Gastroesophageal sphincter (tissue), 4 donors: ENCODE measurements around the gene FUNDC2. TPM values are rescaled to one million over a fixed set of nuclear protein-coding genes. Genes with fewer than 3 reads are reported as not detected.

ENCODE experiments used
- ATAC-seq: fragments of 150-250 bp; one replicate; pipeline ENCODE4 v1.9.1; 2016; ENCODE audit warnings: mild to moderate bottlenecking, moderate library complexity
- H3K27ac ChIP-seq, 4 donors: fragments of 200-600 bp; sonication (generic) in 3 of 4; 1 replicate in 3 of 4; 2 replicates in 1 of 4; pipeline ENCODE4 v1.5.1; 2016 to 2019
- H3K27me3 ChIP-seq: fragments of 200-600 bp; sonication (generic); one replicate; pipeline ENCODE4 v1.5.1; 2019
- H3K36me3 ChIP-seq, 2 donors: fragments of 200-600 bp; sonication (generic); one replicate each; pipeline ENCODE4 v1.5.1; 2019; ENCODE audit warnings: control low read depth in 1 of 2
- H3K4me1 ChIP-seq, 3 donors: fragments of 200-600 bp; sonication (generic); 1 replicate in 2 of 3; 2 replicates in 1 of 3; pipeline ENCODE4 v1.5.1; 2016 to 2019; ENCODE audit warnings: control low read depth in 2 of 3
- H3K4me3 ChIP-seq, 2 donors: fragments of 200-600 bp; sonication (generic); one replicate each; pipeline ENCODE4 v1.5.1; 2019; ENCODE audit warnings: mild to moderate bottlenecking in 1 of 2, moderate library complexity in 1 of 2
- H3K9me3 ChIP-seq, 3 donors: fragments of 200-600 bp; sonication (generic); one replicate each; pipeline ENCODE4 v1.5.1; 2017 to 2019; ENCODE audit warnings: control low read depth in 2 of 3
- EP300 ChIP-seq: sonication (generic); formaldehyde crosslinking; IDR thresholded peaks from one replicate; pipeline ENCODE4 v1.6.1; 2017; ENCODE audit warnings: antibody characterized with exemption, mild to moderate bottlenecking
- POLR2A ChIP-seq, 2 donors: fragments of 450-650 bp; IDR thresholded peaks; one replicate each; pipeline ENCODE4 v1.6.1; 2017; ENCODE audit warnings: antibody characterized with exemption in 2 of 2, mild to moderate bottlenecking in 2 of 2, moderate library complexity in 1 of 2
- POLR2AphosphoS5 ChIP-seq: sonication (generic); formaldehyde crosslinking; IDR thresholded peaks from one replicate; pipeline ENCODE4 v1.6.1; 2017; ENCODE audit warnings: antibody characterized with exemption
- WGBS, 2 donors: methylation state at CpG; one replicate each; pipeline ENCODE4 v1.1.5; 2018; ENCODE audit warnings: low coverage in 1 of 2; 5-methylcytosine and 5-hydroxymethylcytosine counted together
- total RNA-seq, 4 donors: library from RNA; depleted of rRNA; stranded (reverse); fragments of >200 nt; gene quantifications; one replicate each; pipeline ENCODE4 v1.1.0, GENCODE V29; 2016
- TF ChIP-seq, protein P1 (sequence below), 4 experiments: fragments of 200-600 bp in 2 of 4; fragments of 450-650 bp in 2 of 4; sonication (generic) in 1 of 4; IDR thresholded peaks; one replicate each; pipeline ENCODE4 v1.5.1; 2017 to 2019; ENCODE audit warnings: antibody characterized with exemption in 4 of 4, mild to moderate bottlenecking in 2 of 4, moderate library complexity in 2 of 4

Gene FUNDC2
- total RNA-seq, 4 donors from 2014 or later = 67.8 to 96.3 (median 87.7) TPM

DNA sequence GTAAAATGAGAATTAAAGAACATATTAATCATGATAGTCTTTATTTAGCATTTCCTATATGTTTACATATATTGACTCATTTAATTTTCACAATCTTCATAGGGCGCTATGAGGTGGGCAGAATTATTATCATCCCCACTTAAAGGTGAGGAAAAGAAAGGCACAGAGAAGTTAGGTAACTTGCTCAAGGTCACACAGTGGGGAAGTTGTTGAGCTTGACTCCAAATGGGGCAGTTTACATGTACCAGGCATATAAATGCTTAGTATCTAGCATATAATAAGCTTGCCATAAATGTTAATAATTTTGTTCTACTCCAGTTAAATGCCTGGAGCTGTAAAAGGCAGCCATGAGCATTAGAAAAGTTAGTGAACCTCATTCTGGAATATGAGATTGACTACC is 42.8 kb downstream of the FUNDC2 start:
- H3K4me1 ChIP-seq = peaks cover 0 to 60% (median 0%) of the 10 kb centered on the region in 3 donors

DNA sequence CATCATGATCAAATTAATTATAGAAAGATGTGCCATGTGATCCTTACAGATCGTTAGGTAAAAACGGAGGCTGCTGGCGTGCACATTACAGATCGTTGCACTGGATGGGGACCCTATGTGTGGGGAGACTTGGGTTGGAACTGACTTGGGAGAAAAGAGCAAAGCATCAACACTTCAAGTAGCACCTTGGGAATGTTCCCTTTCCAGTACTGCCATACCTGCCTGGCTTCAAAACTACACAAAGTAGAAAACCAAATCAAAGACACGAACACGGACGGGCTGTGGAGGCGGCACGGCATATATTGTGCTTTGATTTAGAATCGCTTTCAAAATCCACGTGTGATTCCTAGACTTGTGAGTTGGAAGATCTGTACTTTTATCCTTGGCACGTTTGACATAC is 43.4 kb downstream of the FUNDC2 start:
- ATAC-seq = no peak
- no peaks in the 10 kb centered on the region for H3K9me3 ChIP-seq
- H3K27ac ChIP-seq = peak overlapping the region; percentile 74 to 99 (median 90)
- no peaks in the 10 kb centered on the region for H3K27me3 ChIP-seq
- WGBS, 2 donors = 4 to 38% methylated on average over 9 to 11 of the region's 12 CpGs
- peaks cover 0 to 56% (median 0%) of the 10 kb centered on the region in 3 donors for H3K4me1 ChIP-seq
- H3K4me3 ChIP-seq = peak overlapping the region; percentile 64 to 99
- TF ChIP-seq POLR2AphosphoS5 (no peak), POLR2A (IDR thresholded peaks at IDR 0.05) (no peak), EP300 (no peak)
- TF ChIP-seq, protein P1, sequence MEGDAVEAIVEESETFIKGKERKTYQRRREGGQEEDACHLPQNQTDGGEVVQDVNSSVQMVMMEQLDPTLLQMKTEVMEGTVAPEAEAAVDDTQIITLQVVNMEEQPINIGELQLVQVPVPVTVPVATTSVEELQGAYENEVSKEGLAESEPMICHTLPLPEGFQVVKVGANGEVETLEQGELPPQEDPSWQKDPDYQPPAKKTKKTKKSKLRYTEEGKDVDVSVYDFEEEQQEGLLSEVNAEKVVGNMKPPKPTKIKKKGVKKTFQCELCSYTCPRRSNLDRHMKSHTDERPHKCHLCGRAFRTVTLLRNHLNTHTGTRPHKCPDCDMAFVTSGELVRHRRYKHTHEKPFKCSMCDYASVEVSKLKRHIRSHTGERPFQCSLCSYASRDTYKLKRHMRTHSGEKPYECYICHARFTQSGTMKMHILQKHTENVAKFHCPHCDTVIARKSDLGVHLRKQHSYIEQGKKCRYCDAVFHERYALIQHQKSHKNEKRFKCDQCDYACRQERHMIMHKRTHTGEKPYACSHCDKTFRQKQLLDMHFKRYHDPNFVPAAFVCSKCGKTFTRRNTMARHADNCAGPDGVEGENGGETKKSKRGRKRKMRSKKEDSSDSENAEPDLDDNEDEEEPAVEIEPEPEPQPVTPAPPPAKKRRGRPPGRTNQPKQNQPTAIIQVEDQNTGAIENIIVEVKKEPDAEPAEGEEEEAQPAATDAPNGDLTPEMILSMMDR (IDR thresholded peaks at IDR 0.05) = no peak
- H3K36me3 ChIP-seq = peaks cover 0 to 5% of the 10 kb centered on the region in 2 donors

More for the DNA sequence above, 42.8 kb downstream of the FUNDC2 start:
- Histone ChIP-seq H3K9me3 (no peaks in the 10 kb centered on the region), H3K27ac (peak overlapping the region in 1 of 4 donors; percentile 89), H3K27me3 (no peaks in the 10 kb centered on the region), H3K4me3 (peak overlapping the region; percentile 64 to 99), H3K36me3 (peaks cover 0 to 5% of the 10 kb centered on the region in 2 donors)
- no peak for ATAC-seq
- TF ChIP-seq, protein P1 (IDR thresholded peaks at IDR 0.05) = no peak
- no peak for TF ChIP-seq POLR2A (IDR thresholded peaks at IDR 0.05)
- TF ChIP-seq EP300 = no peak
- no peak for TF ChIP-seq POLR2AphosphoS5
- WGBS, 2 donors = 60 to 100% methylated on average over 1 of the region's 1 CpG

DNA sequence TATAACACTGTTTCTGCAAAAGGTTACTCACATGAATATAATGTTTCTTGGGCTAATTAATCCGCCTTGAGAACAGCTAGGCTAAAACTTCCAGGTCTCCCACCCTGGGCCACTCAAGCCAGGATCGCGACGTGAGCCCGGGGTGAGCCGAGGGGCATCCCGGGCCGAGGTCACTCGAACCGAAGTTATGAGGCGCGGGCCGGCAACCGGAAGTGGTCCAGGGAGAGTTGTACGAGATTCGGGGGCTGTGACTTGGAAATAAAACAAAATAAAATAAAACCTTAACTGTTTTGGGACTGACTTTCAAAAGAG is 44.0 kb downstream of the FUNDC2 start:
- Histone ChIP-seq H3K36me3 (peaks cover 0 to 5% of the 10 kb centered on the region in 2 donors), H3K9me3 (no peaks in the 10 kb centered on the region), H3K4me3 (peak overlapping the region; percentile 64 to 99), H3K27me3 (no peaks in the 10 kb centered on the region), H3K4me1 (peaks cover 0 to 53% (median 0%) of the 10 kb centered on the region in 3 donors), H3K27ac (peak overlapping the region; percentile 74 to 99 (median 90))
- WGBS, 2 donors = no CpG with 5 or more reads among the region's 16 CpGs
- TF ChIP-seq POLR2AphosphoS5 = no peak
- TF ChIP-seq EP300 = no peak
- TF ChIP-seq, protein P1 (IDR thresholded peaks at IDR 0.05) = no peak
- no peak for TF ChIP-seq POLR2A (IDR thresholded peaks at IDR 0.05)
- ATAC-seq = peak; percentile 19

DNA sequence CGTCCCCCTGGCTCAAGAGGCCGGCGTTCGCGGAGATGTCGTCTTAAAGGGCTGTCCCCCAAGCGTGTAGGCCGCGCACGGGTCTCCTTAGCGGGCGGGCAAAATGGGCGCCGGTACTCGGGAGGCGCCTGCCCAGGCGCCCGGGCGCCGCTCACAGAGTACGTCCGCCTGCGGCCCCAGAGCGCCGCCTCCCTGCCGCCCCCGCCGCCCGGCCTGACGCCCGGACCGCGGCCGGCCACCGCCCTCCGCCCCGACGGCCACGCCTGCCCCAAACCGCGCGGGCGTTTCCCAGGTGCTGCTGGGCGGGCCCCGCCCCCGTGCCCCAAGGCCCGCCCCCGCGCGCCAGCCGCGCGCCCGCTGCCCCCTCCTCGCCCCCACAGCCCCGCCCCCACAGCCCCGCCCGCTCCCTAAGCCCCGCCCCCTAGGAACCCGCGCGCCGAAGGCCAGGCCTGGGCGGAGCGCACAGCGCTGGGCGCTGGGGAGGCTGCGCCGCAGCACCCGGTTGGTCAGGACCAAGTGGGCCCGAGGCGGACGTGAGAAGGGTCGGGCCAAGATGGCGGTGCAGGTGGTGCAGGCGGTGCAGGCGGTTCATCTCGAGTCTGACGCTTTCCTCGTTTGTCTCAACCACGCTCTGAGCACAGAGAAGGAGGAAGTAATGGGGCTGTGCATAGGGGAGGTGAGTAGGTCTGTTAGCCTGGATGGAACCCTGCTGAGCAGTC is 44.5 kb downstream of the FUNDC2 start, which contains the start of the genes BRCC3, CMC4 and MTCP1:
Gene BRCC3, plus strand, starts transcription at position 534 of the 719 bp plus-strand sequence. Its CDS starts 20 bp downstream, at position 554.
Gene CMC4, minus strand, starts transcription at position 162 of the 719 bp plus-strand sequence. CDS start 7,113 bp downstream, outside the sequence.
Gene MTCP1, minus strand, starts transcription at position 162 of the 719 bp plus-strand sequence. CDS start 5,126 bp downstream, outside the sequence.
- no CpG with 5 or more reads among the region's 81 CpGs for WGBS, 2 donors
- peak; percentile 95 for ATAC-seq
- TF ChIP-seq, protein P1 (IDR thresholded peaks at IDR 0.05) = peak in 1 of 4 experiments; percentile 8
- TF ChIP-seq EP300 (no peak), POLR2A (IDR thresholded peaks at IDR 0.05) (peak; percentile 61 to 68), POLR2AphosphoS5 (peak; percentile 53)

More for the DNA sequence above, 44.5 kb downstream of the FUNDC2 start, which contains the start of the genes BRCC3, CMC4 and MTCP1:
- Histone ChIP-seq H3K4me1 (peaks cover 0 to 48% (median 0%) of the 10 kb centered on the region in 3 donors), H3K9me3 (no peaks in the 10 kb centered on the region), H3K27ac (peak within 1 kb of the TSS; percentile 74 to 99 (median 90)), H3K27me3 (no peaks in the 10 kb centered on the region), H3K36me3 (peaks cover 0 to 10% of the 10 kb centered on the region in 2 donors), H3K4me3 (peak within 1 kb of the TSS; percentile 64 to 99)
